Stimulated activated CD8-positive, alpha-beta memory T cell treated with anti-CD3 and anti-CD28 coated beads, Interleukin-4, amount 100 ng/mL, for 48 hours (primary cell): Measurements from ENCODE around the gene MEGF11.

ENCODE experiments used
- DNase-seq: peaks from one replicate; pipeline ENCODE4 v3.0.0-alpha.2; 2020

The MEGF11 gene

GRCh38 chr15:66046326-66046725 lies 207.2 kb downstream of the MEGF11 start:
- no peak for DNase-seq

- no peak for DNase-seq
Measured at GRCh38 chr15:66045542-66045941, 208.0 kb downstream of the MEGF11 start.

- no peak for DNase-seq
Measured at GRCh38 chr15:66044837-66045236, 208.7 kb downstream of the MEGF11 start.

- no peak for DNase-seq
Measured at GRCh38 chr15:66043264-66043663, 210.3 kb downstream of the MEGF11 start.

- DNase-seq, result no peak
Measured at GRCh38 chr15:66042624-66043023, 210.9 kb downstream of the MEGF11 start.

- no peak for DNase-seq
Measured at GRCh38 chr15:66041276-66041675, 212.3 kb downstream of the MEGF11 start.

GRCh38 chr15:66040211-66040892 lies 213.2 kb downstream of the MEGF11 start:
- DNase-seq, result no peak

- DNase-seq, result no peak
Measured at GRCh38 chr15:66039117-66039871, 214.3 kb downstream of the MEGF11 start.

- no peak for DNase-seq
Measured at GRCh38 chr15:66038387-66039116, 215.0 kb downstream of the MEGF11 start.

GRCh38 chr15:66036859-66037258 lies 216.7 kb downstream of the MEGF11 start:
- DNase-seq, result no peak

GRCh38 chr15:66035901-66036300 lies 217.6 kb downstream of the MEGF11 start:
- DNase-seq, result no peak

GRCh38 chr15:66033143-66033542 lies 220.4 kb downstream of the MEGF11 start:
- no peak for DNase-seq

GRCh38 chr15:66032006-66032405 lies 221.5 kb downstream of the MEGF11 start:
- no peak for DNase-seq

GRCh38 chr15:66030650-66031049 lies 222.9 kb downstream of the MEGF11 start:
- DNase-seq, result no peak

- DNase-seq, result no peak
Measured at GRCh38 chr15:66029650-66030049, 223.9 kb downstream of the MEGF11 start.

GRCh38 chr15:66027268-66027805 lies 226.2 kb downstream of the MEGF11 start:
- no peak for DNase-seq

GRCh38 chr15:66025972-66026371 lies 227.6 kb downstream of the MEGF11 start:
- no peak for DNase-seq

GRCh38 chr15:66025015-66025452 lies 228.5 kb downstream of the MEGF11 start:
- no peak for DNase-seq

- no peak for DNase-seq
Measured at GRCh38 chr15:66024116-66024515, 229.4 kb downstream of the MEGF11 start.

GRCh38 chr15:66023311-66023972 lies 230.1 kb downstream of the MEGF11 start:
- DNase-seq, result no peak

- no peak for DNase-seq
Measured at GRCh38 chr15:66022163-66022525, 231.4 kb downstream of the MEGF11 start.

GRCh38 chr15:66021496-66022162 lies 231.9 kb downstream of the MEGF11 start:
- DNase-seq, result no peak
